GM18907 (cell line): ENCODE results near the gene POLD2.

ENCODE experiments used
- ATAC-seq: cut with Tn5 transposase; IDR thresholded peaks from one replicate; pipeline ENCODE4 v1.9.1; 2021; ENCODE audit warnings: mild to moderate bottlenecking, moderate library complexity; ENCODE audit not compliant: unreplicated experiment

The POLD2 gene

DNA sequence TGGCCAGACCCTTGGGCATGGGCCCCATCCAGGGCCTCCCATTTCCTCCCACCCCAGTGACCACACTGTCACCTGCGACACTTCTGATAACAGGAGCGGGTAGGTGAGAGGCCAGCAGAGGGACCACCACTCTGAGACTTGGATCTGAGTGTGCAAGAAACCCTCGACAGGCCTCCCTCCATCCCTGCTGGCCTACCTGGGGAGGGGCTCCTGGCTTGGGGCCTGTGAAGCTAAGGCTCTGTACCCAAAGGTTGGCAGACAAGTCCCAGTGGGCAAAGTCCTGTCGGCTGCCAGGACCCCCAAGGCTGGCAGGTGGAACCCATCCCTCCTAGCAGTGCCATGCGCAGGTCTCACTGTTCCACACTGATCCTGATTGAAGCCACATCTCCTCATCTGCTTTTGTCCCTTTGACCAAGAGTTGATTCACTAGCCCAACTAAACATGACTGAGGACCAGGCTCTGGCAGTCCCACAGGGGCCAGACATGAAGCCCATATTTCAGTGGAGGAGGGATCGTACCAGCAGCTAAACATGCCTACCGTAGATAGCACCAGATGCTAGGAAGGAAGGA, 56.8 kb downstream of the POLD2 start:
- no peak for ATAC-seq

DNA sequence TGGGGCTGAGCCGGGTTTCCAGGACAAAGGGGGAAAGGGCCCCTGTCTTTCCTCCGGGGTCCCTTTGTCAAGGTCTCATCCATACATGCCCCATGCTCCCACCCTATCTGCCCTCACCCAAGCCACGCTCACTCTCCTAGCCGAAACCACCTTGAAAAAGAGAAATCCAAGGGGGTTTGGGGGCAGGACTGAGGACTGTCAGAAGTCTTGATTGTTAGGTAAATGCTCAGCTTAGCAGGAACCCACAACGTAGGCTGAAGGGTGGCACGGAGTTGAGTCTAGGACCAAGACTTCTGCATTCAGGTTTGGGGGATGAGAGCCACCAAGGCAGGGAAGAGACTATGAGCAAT, 57.3 kb downstream of the POLD2 start:
- no peak for ATAC-seq

- no peak for ATAC-seq
These were observed 57.8 kb downstream of the POLD2 start, which contains the start of gene PGAM2 for GRCh38 chr7:44065431-44066110. PGAM2 (minus strand) TSS chr7:44065567; CDS start chr7:44065529, 38 bp downstream.

DNA sequence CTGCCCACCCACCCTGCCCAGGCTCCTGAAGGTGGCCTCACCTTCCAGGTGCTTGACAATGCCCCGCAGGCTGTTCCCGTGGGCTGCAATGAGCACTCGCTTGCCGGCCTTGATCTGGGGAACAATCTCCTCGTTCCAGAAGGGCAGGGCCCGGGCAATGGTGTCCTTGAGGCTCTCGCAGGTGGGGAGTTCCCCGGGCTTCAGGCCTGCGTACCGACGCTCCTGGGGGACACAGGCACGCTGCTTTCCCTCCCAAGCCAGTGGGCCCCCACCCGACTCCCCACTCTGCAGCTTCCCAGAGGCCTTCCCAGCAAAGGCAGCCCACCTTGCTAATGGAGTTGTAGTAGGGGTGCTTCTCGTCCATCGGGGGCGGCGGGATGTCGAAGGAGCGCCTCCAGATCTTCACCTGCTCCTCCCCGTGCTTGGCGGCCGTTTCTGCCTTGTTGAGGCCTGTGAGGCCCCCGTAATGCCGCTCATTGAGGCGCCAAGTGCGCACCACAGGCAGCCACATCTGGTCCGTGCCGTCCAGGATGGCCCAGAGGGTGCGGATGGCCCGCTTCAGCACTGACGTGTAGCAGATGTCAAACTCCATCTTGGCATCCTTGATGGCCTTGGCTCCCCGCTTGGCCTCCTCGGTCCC, 58.4 kb downstream of the POLD2 start:
- no peak for ATAC-seq
